Choroid plexus epithelial cell (primary cell): ENCODE data around the gene CREB3L2.
A peak's percentile ranks its signal among the peaks of the same experiment; 100 is the strongest.
"Not testable (repeated sequence)": the region's sequence is repeated elsewhere in the genome, so short reads cannot be mapped to it uniquely, and the experiment has no call there.

Experiments
- DNase-seq: peaks from one replicate; pipeline ENCODE4 v3.0.0-alpha.2; 2010; ENCODE audit warnings: low read depth
- H3K4me3 ChIP-seq: 2 replicates; pipeline ENCODE4 v1.5.1; 2011; ENCODE audit warnings: low read depth, mild to moderate bottlenecking, control low read depth, low read length, moderate library complexity
- TF ChIP-seq, protein P1 (sequence below): conservative IDR thresholded peaks from 2 replicates; pipeline ENCODE4 v1.5.1; 2011; ENCODE audit warnings: low read depth, mild to moderate bottlenecking, control low read depth, inconsistent platforms, low read length, moderate library complexity

Gene CREB3L2

DNA sequence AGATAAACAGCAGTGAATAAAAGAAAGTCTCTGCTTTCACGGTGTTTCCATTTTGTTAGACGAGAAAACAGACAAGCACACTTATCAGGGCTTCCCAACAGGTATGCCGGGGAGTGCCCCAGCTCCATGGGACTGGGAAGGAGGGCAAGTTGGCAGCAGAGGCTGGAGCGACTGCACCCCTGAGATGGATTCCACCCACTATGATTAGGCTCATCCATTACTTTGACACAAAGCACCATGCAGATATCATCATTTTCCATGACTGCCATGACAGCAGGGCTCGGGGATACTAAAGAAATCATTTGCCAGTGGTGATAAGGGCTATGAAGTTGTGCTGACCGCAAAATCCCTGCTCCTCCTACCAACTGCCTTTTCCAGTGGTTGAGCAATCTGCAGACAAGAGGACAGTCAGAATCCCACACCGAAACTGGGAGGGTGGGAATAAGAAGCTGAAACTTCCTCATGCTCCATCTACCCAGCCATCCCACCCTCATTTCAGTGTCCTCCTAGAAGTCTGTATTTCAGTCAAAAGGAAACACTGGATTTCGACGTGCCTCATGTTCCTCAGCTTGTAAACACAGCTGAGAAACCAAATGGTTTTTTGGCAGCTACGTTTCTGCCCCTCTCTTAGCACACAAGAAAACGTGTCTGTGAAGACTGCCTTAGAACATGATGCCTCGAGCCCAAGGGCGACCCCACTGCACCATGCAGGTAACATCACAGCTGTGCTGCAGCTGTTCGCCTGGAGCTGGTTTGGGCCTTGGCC, 15.5 kb downstream of the CREB3L2 start:
- peak overlapping the region; percentile 6 for H3K4me3 ChIP-seq
- TF ChIP-seq, protein P1, sequence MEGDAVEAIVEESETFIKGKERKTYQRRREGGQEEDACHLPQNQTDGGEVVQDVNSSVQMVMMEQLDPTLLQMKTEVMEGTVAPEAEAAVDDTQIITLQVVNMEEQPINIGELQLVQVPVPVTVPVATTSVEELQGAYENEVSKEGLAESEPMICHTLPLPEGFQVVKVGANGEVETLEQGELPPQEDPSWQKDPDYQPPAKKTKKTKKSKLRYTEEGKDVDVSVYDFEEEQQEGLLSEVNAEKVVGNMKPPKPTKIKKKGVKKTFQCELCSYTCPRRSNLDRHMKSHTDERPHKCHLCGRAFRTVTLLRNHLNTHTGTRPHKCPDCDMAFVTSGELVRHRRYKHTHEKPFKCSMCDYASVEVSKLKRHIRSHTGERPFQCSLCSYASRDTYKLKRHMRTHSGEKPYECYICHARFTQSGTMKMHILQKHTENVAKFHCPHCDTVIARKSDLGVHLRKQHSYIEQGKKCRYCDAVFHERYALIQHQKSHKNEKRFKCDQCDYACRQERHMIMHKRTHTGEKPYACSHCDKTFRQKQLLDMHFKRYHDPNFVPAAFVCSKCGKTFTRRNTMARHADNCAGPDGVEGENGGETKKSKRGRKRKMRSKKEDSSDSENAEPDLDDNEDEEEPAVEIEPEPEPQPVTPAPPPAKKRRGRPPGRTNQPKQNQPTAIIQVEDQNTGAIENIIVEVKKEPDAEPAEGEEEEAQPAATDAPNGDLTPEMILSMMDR: no peak
- peak; percentile 86 for DNase-seq

GRCh38 chr7:137985897-137986251, 16.0 kb downstream of the CREB3L2 start:
- no peak for DNase-seq
- no peak overlapping the region for H3K4me3 ChIP-seq
- TF ChIP-seq, protein P1: no peak

- TF ChIP-seq, protein P1: no peak
- peak; percentile 91 for DNase-seq
- H3K4me3 ChIP-seq: no peak overlapping the region
These were observed 16.5 kb downstream of the CREB3L2 start for GRCh38 chr7:137985253-137985896.

- no peak for DNase-seq
- TF ChIP-seq, protein P1: no peak
- no peak overlapping the region for H3K4me3 ChIP-seq
These were observed 17.5 kb downstream of the CREB3L2 start for GRCh38 chr7:137984181-137985041.

DNA sequence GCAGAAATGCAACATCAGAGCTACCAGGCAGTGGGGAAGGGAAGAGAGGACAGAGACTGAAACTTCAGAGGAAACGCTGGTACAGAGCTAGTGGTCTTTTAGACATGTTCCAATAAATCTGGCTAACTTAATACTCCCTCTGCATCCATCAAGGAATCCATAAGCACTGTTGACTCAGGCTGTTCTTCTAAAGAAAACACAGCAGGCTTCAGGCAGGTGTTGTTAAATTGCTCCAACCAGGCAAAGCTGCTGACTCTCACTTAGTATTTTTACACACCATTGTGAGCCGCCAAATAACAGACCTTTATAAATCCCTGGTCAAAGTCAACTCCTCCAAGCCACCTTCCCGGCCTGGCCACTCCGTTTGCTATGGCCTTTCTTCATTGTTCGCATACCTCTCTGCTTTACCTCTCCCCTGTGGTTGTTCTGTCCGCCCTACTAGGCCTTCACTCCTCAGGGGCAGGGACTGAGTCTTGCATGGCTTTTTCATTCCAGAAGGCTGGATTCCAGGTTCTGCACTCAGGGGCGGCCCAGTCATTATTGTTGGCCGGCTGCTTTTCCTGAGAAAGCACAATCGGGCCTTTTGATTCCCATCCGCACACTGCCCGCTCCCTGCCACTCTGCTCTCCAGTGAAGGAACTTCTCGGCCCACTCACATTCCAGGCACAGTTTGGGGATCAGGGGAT, 18.4 kb downstream of the CREB3L2 start:
- DNase-seq: no peak
- TF ChIP-seq, protein P1: no peak

DNA sequence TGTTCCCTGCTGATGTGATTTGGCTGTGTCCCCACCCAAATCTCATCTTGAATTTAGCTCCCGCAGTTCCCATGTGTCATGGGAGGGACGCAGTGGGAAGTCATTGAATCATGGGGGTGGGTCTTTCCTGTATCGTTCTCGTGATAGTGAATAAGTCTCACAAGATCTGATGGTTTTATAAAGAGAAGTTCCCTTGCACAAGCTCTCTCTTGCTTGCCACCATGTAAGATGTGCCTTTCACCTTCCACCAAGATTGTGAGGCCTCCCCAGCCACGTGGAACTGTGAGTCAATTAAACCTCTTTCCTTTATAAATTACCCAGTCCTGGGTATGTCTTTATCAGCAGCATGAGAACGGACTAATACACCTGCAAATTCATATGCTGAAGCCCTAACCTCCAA, 19.5 kb downstream of the CREB3L2 start:
- DNase-seq, H3K4me3 ChIP-seq: not testable (repeated sequence)

More for the DNA sequence above, 18.4 kb downstream of the CREB3L2 start:
- no peak overlapping the region for H3K4me3 ChIP-seq

DNA sequence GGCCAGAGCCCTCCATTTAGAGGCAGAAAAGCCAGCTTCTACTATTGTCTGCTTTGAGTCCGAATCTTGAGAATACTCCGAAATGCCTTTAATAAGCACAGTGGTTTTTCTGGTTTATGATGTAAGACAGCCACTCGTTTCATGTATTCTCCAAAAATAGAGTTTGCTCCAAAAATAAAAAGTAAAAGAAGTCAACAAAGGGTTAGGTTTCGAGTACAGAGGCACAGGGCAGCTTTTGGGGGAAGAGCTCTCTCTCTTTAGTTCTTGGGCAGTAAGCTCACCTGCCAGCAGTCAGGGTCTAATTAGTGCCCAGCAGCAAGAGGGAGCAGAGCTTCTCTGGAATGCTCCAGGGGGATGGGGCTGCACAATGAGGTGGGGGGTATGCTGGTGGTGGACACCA, 20.2 kb downstream of the CREB3L2 start:
- DNase-seq: no peak
- no peak overlapping the region for H3K4me3 ChIP-seq
- TF ChIP-seq, protein P1: no peak
